Suprapubic skin (tissue), 4 donors: ENCODE measurements around the gene CFAP119. TPM values are rescaled to one million over a fixed set of nuclear protein-coding genes. Genes with fewer than 3 reads are reported as not detected.
A peak's percentile ranks its signal among the peaks of the same experiment; 100 is the strongest.

ENCODE experiments used
- DNase-seq, 2 donors: peaks; one replicate each; pipeline ENCODE4 v3.0.0-alpha.2; 2019; ENCODE audit warnings: low spot score in 2 of 2
- H3K27ac ChIP-seq: fragments of 200-600 bp; sonication (generic); one replicate; pipeline ENCODE4 v1.5.1; 2019
- H3K27me3 ChIP-seq: fragments of 200-600 bp; sonication (generic); one replicate; pipeline ENCODE4 v1.5.1; 2019
- H3K36me3 ChIP-seq: fragments of 200-600 bp; sonication (generic); one replicate; pipeline ENCODE4 v1.5.1; 2019
- H3K4me1 ChIP-seq: fragments of 200-600 bp; sonication (generic); one replicate; pipeline ENCODE4 v1.5.1; 2019
- H3K4me3 ChIP-seq: fragments of 200-600 bp; sonication (generic); one replicate; pipeline ENCODE4 v1.5.1; 2019; ENCODE audit warnings: mild to moderate bottlenecking
- H3K9me3 ChIP-seq: fragments of 200-600 bp; sonication (generic); one replicate; pipeline ENCODE4 v1.5.1; 2019
- CTCF ChIP-seq, 2 donors: fragments of 200-600 bp in 1 of 2; fragments of 450-650 bp in 1 of 2; sonication (generic) in 1 of 2; IDR thresholded peaks; one replicate each; pipeline ENCODE4 v1.5.1; 2016 to 2019; ENCODE audit warnings: antibody characterized with exemption in 2 of 2, mild to moderate bottlenecking in 1 of 2, moderate library complexity in 1 of 2
- EP300 ChIP-seq: sonication (generic); formaldehyde crosslinking; IDR thresholded peaks from one replicate; pipeline ENCODE4 v1.6.1; 2017; ENCODE audit warnings: antibody characterized with exemption
- POLR2A ChIP-seq, 2 donors: fragments of 450-650 bp; IDR thresholded peaks; one replicate each; pipeline ENCODE4 v1.6.1; 2017; ENCODE audit warnings: antibody characterized with exemption in 2 of 2, mild to moderate bottlenecking in 2 of 2, moderate library complexity in 2 of 2
- POLR2AphosphoS5 ChIP-seq, 3 donors: sonication (generic); formaldehyde crosslinking; IDR thresholded peaks; one replicate each; pipeline ENCODE4 v1.6.1; 2017; ENCODE audit warnings: antibody characterized with exemption in 3 of 3
- WGBS: methylation state at CpG from one replicate; pipeline ENCODE4 v1.1.5; 2018; 5-methylcytosine and 5-hydroxymethylcytosine counted together
- total RNA-seq, 4 donors: library from RNA; depleted of rRNA; stranded (reverse); fragments of >200 nt; gene quantifications; one replicate each; pipeline ENCODE4 v1.1.0, GENCODE V29; 2016

CFAP119 gene
- total RNA-seq, 4 donors from 2014 or later: 3.8 to 6.7 (median 5.0) TPM

GRCh38 chr16:30802936-30803335 is 41.1 kb upstream of the CFAP119 start:
- TF ChIP-seq CTCF (IDR thresholded peaks at IDR 0.05): no peak
- no peak for TF ChIP-seq POLR2AphosphoS5 (IDR thresholded peaks at IDR 0.05)
- no peak overlapping the region for H3K4me3 ChIP-seq
- peaks cover 21% of the 10 kb centered on the region for H3K4me1 ChIP-seq
- no peaks in the 10 kb centered on the region for H3K27me3 ChIP-seq
- H3K36me3 ChIP-seq: no peaks in the 10 kb centered on the region
- no peak for DNase-seq
- H3K9me3 ChIP-seq: no peaks in the 10 kb centered on the region
- 60% methylated on average over 3 of the region's 3 CpGs for WGBS
- H3K27ac ChIP-seq: no peak overlapping the region

- no peak for DNase-seq
- TF ChIP-seq EP300 (no peak), CTCF (IDR thresholded peaks at IDR 0.05) (no peak), POLR2AphosphoS5 (IDR thresholded peaks at IDR 0.05) (no peak), POLR2A (IDR thresholded peaks at IDR 0.05) (no peak)
- 81% methylated on average over 8 of the region's 8 CpGs for WGBS
Observed at GRCh38 chr16:30797670-30798309, 35.9 kb upstream of the CFAP119 start.

GRCh38 chr16:30794634-30795033 is 32.8 kb upstream of the CFAP119 start:
- no peaks in the 10 kb centered on the region for H3K27me3 ChIP-seq
- no peaks in the 10 kb centered on the region for H3K9me3 ChIP-seq
- TF ChIP-seq EP300 (no peak), POLR2A (IDR thresholded peaks at IDR 0.05) (no peak), CTCF (IDR thresholded peaks at IDR 0.05) (no peak), POLR2AphosphoS5 (IDR thresholded peaks at IDR 0.05) (no peak)
- H3K36me3 ChIP-seq: no peaks in the 10 kb centered on the region
- DNase-seq: no peak
- H3K27ac ChIP-seq: no peak overlapping the region
- no peak overlapping the region for H3K4me3 ChIP-seq
- WGBS: 89% methylated on average over 3 of the region's 3 CpGs
- H3K4me1 ChIP-seq: peaks cover 4% of the 10 kb centered on the region

More at GRCh38 chr16:30797670-30798309, 35.9 kb upstream of the CFAP119 start:
- peaks cover 4% of the 10 kb centered on the region for H3K4me1 ChIP-seq
- H3K27me3 ChIP-seq: no peaks in the 10 kb centered on the region
- H3K4me3 ChIP-seq: no peak overlapping the region
- H3K27ac ChIP-seq: no peak overlapping the region
- no peaks in the 10 kb centered on the region for H3K36me3 ChIP-seq
- no peaks in the 10 kb centered on the region for H3K9me3 ChIP-seq

GRCh38 chr16:30793508-30794069 is 31.7 kb upstream of the CFAP119 start:
- Histone ChIP-seq H3K27ac (no peak overlapping the region), H3K9me3 (no peaks in the 10 kb centered on the region), H3K36me3 (no peaks in the 10 kb centered on the region), H3K4me1 (peaks cover 4% of the 10 kb centered on the region), H3K27me3 (no peaks in the 10 kb centered on the region), H3K4me3 (no peak overlapping the region)
- no peak for DNase-seq
- TF ChIP-seq EP300: no peak
- WGBS: 90% methylated on average over 6 of the region's 7 CpGs

GRCh38 chr16:30787613-30788378 is 25.9 kb upstream of the CFAP119 start:
- Histone ChIP-seq H3K9me3 (no peaks in the 10 kb centered on the region), H3K36me3 (peaks cover 15% of the 10 kb centered on the region), H3K27me3 (no peaks in the 10 kb centered on the region), H3K27ac (peak overlapping the region; percentile 91), H3K4me1 (peaks cover 27% of the 10 kb centered on the region), H3K4me3 (peak overlapping the region; percentile 97)
- TF ChIP-seq POLR2A (IDR thresholded peaks at IDR 0.05): no peak
- no peak for TF ChIP-seq POLR2AphosphoS5 (IDR thresholded peaks at IDR 0.05)
- no peak for TF ChIP-seq EP300
- no peak for TF ChIP-seq CTCF (IDR thresholded peaks at IDR 0.05)
- no peak for DNase-seq
- 47% methylated on average over 11 of the region's 11 CpGs for WGBS
